ENCODE measurements around the gene CYP17A1. TPM values are rescaled to one million over a fixed set of nuclear protein-coding genes. Genes with fewer than 3 reads are reported as not detected.

CYP17A1 gene
- total and polyA plus RNA-seq, 10 of the 15 experiments (the other 5 are each of a cell fraction or from before 2014, with no cell fraction given): 2.1 TPM; not detected in 9

- TF ChIP-seq USF2 (IDR thresholded peaks at IDR 0.05; ENCODE audit: borderline replicate concordance, low read depth, low read length) (no peak), BACH1 (IDR thresholded peaks at IDR 0.05; ENCODE audit: borderline replicate concordance) (no peak), KDM1A (IDR thresholded peaks at IDR 0.05; ENCODE audit: borderline replicate concordance) (no peak)
These were observed at the start of gene CYP17A1 (continued) for GRCh38 chr10:102837230-102837721.

- intact Hi-C loops (cut with micrococcal nuclease; ENCODE audit: unreplicated experiment) (no loop called here), in situ Hi-C loops (cut with MboI) (no loop called here)
- Histone ChIP-seq H2AFZ (ENCODE audit: control insufficient read depth, low read depth, low read length) (no peak overlapping the region), H3K27me3 (replicated peaks in 1 of 2; ENCODE audit: control insufficient read depth in 2 of 2, insufficient read depth in 2 of 2, low read length in 1 of 2) (no peaks in the 10 kb centered on the region), H3K4me2 (ENCODE audit: control insufficient read depth, insufficient read depth) (no peak overlapping the region), H3K27ac (ENCODE audit: control insufficient read depth, insufficient read depth) (no peak overlapping the region), H3K9me3 (replicated peaks; ENCODE audit: control insufficient read depth, insufficient read depth, low read length) (no peaks in the 10 kb centered on the region), H3K36me3 (ENCODE audit: control insufficient read depth in 2 of 2, insufficient read depth in 2 of 2, low read length in 1 of 2) (no peaks in the 10 kb centered on the region), H3K9ac (ENCODE audit: control insufficient read depth, insufficient read depth, low read length) (no peak overlapping the region), H3K4me3 (no peak overlapping the region), H3K4me1 (ENCODE audit: control insufficient read depth, insufficient read depth, low read length) (no peaks in the 10 kb centered on the region), H4K20me1 (ENCODE audit: control insufficient read depth, insufficient read depth) (no peaks in the 10 kb centered on the region), H3K79me2 (ENCODE audit: control insufficient read depth, insufficient read depth, low read length) (no peaks in the 10 kb centered on the region)
- no TSS peak for BruUV-seq (replicated peaks)
- WGBS (ENCODE audit: insufficient coverage, insufficient replicate concordance, low lambda C conversion rate, missing lambda C conversion rate): 91% methylated on average over 2 of the region's 2 CpGs
- FAIRE-seq: no peak
- POLR2A ChIA-PET: no interaction called here
- SMC1A ChIA-PET (ENCODE audit: uncharacterized antibody, unreplicated experiment): no interaction called here
- no peak for ATAC-seq
- CTCF ChIA-PET: no interaction called here
- TF ChIP-seq TCF7 (IDR thresholded peaks at IDR 0.05; ENCODE audit: borderline replicate concordance) (no peak), JUND (IDR thresholded peaks at IDR 0.05; ENCODE audit: low read depth, low read length) (no peak)
- no peak for DNase-seq (ENCODE audit: low read depth, low spot score)
- RAD21 ChIA-PET (ENCODE audit: unreplicated experiment): no interaction called here
These were observed 43.0 kb upstream of the CYP17A1 start for GRCh38 chr10:102880256-102880655.

- H3K9me3 ChIP-seq (replicated peaks; ENCODE audit: control insufficient read depth, insufficient read depth, low read length): no peaks in the 10 kb centered on the region
- in situ Hi-C loops (cut with MboI) (no loop called here), intact Hi-C loops (cut with micrococcal nuclease; ENCODE audit: unreplicated experiment) (no loop called here)
- no TSS peak for BruUV-seq (replicated peaks)
- no peaks in the 10 kb centered on the region for H3K4me1 ChIP-seq (ENCODE audit: control insufficient read depth, insufficient read depth, low read length)
- H3K4me3 ChIP-seq: no peak overlapping the region
- H3K27ac ChIP-seq (ENCODE audit: control insufficient read depth, insufficient read depth): no peak overlapping the region
- ChIA-PET RAD21 (ENCODE audit: unreplicated experiment) (no interaction called here), SMC1A (ENCODE audit: uncharacterized antibody, unreplicated experiment) (no interaction called here), CTCF (no interaction called here), POLR2A (interaction anchor here (0.5 kb wide), 1 partner anchor 33 kb away, joined by 5 read pairs; no protein-coding TSS in a partner anchor)
- ATAC-seq: no peak
- no peak overlapping the region for H2AFZ ChIP-seq (ENCODE audit: control insufficient read depth, low read depth, low read length)
- TF ChIP-seq POLR2AphosphoS2 (IDR thresholded peaks at IDR 0.05; ENCODE audit: low read depth, low read length): no peak
- H3K9ac ChIP-seq (ENCODE audit: control insufficient read depth, insufficient read depth, low read length): no peak overlapping the region
- no peaks in the 10 kb centered on the region for H3K27me3 ChIP-seq (replicated peaks in 1 of 2; ENCODE audit: control insufficient read depth in 2 of 2, insufficient read depth in 2 of 2, low read length in 1 of 2)
- H3K79me2 ChIP-seq (ENCODE audit: control insufficient read depth, insufficient read depth, low read length): no peaks in the 10 kb centered on the region
- 46% methylated on average over 4 of the region's 4 CpGs for WGBS (ENCODE audit: insufficient coverage, insufficient replicate concordance, low lambda C conversion rate, missing lambda C conversion rate)
- H4K20me1 ChIP-seq (ENCODE audit: control insufficient read depth, insufficient read depth): no peaks in the 10 kb centered on the region
- FAIRE-seq: no peak
- H3K4me2 ChIP-seq (ENCODE audit: control insufficient read depth, insufficient read depth): no peak overlapping the region
- H3K36me3 ChIP-seq (ENCODE audit: control insufficient read depth in 2 of 2, insufficient read depth in 2 of 2, low read length in 1 of 2): no peaks in the 10 kb centered on the region
- no peak for DNase-seq (ENCODE audit: low read depth, low spot score)
These were observed 41.4 kb upstream of the CYP17A1 start for GRCh38 chr10:102878629-102879028.

Data from GM12878 (cell line).